Stimulated activated CD8-positive, alpha-beta memory T cell treated with anti-CD3 and anti-CD28 coated beads, Interleukin-2, amount 100 ng/mL, for 48 hours (primary cell): ENCODE data around the gene GRK5.
A peak's percentile ranks its signal among the peaks of the same experiment; 100 is the strongest.

Experiments
- DNase-seq, 2 donors: peaks; one replicate each; pipeline ENCODE4 v3.0.0-alpha.2; 2020; ENCODE audit warnings: low read depth in 2 of 2

GRK5 gene

DNA sequence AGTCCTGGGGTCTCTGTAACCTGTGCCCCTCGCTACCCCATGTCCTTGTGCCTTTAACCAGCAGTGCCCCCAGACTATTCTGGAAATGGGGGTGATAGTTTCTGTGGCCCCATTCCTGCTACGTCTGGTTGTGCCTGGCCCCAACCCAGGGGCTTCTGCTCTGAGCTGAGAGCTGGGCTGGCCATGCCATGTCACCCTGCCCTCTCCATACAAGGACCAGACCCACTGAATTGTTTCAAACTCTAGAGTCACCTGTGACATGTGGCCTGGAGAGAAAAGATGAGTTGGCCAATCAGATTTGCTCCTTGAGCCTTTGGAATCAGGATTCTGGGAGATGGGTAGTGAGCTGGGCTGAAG, 108.6 kb downstream of the GRK5 start:
- DNase-seq = no peak

DNA sequence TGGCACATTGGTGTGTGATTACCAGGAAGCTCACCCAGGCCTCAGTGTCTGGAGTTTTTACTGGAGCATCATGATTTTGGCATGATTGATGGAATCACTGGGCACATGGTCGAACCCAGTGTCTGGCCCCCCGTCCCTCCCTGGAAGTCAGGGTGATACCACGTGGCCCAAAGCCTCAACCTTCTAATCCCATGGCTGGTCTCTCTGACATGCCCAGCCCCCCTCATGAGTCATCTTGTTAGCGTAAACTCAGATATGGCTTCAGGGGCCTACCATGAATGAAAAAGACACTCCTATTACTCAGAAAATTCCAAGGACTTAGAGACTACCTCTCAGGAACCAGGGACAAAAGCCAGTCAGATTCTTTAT, 109.3 kb downstream of the GRK5 start:
- no peak for DNase-seq

DNA sequence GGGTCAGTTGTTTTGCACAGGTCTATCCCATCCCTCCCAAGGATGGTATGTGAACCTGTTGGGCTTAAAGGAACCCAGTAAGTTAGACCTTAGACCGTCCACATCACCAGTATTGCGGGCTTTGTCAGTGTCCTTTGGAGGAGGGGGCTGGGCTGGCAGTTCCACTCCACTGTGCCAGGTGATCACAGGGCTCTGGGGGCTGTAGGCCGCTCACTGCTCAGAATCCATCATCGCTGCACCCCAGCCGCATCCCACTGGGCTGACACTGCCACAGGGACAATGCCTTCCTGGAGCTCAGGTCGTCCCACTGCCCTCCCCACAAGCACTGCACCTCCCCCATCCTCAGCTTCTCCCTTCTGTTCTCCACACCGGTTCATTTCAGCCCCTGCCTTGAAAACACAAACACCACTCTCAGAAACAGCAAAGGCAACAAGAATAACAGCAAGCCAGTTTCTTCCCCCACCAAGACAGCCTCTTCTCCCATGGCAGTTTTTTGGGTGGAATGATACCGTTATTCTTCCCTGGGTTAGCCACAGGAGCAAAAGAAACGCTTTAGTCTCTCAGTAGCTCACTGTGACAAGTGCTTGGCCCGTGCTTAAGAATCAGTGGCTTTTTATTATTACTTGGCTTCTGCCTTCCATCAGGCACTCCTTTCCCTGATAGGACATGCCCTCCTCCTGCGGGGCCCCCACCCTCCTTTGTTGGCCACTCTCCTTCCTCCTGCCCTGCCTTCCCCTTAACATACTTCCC, 111.2 kb downstream of the GRK5 start:
- no peak for DNase-seq

DNA sequence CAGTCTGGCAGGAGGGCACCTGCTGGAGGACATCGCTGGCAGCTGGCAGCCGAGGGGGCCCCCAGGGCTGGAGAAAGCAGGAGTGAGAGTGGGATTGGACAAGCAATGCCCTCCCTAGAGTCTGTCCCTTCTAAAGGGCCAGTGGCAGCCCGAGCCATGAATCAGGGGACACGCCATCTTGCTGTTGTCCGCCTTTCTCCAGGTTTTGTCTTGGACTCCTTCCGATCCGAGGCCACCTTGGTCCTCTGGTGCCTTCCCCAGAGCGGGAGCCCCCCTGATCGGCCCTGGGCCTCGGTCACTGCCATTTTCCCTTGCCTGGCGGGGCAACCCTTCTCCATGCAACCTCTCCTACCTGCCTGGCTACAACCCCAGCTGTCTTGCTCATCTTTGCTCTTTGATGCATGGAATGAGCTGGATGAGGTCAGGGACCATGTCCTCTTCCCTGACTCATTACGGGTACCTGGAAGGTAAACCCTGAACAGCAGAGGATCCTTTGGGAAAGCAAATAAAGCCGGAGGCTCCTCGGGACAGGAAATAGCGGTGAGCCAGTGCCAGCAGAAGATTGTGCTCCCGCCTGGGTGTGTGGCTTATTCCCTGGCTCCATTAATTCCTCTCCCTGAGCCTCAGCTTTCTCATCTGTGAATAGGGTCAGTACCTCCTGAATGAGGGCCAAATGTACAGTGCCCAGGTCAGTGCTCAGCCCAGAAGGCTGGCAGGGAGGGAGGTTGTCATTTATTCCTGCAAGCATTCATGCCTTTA, 112.0 kb downstream of the GRK5 start:
- DNase-seq = no peak

DNA sequence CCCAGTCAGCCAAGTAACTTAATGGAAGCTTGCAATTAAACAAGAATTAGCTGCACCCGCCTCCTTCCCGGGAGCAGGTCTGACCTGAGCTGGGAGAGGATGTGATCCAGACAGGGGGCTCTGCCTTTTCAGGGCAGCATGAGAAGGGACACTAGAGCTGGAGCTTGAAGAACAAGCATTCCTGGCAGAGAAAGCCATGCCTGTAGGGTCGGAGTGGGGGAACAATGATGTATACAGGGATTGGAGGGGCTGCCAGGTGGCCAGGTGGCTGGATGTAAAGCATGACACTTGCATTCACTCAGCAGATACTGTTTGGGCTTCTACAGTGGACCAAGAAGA, 112.5 kb downstream of the GRK5 start:
- no peak for DNase-seq

DNA sequence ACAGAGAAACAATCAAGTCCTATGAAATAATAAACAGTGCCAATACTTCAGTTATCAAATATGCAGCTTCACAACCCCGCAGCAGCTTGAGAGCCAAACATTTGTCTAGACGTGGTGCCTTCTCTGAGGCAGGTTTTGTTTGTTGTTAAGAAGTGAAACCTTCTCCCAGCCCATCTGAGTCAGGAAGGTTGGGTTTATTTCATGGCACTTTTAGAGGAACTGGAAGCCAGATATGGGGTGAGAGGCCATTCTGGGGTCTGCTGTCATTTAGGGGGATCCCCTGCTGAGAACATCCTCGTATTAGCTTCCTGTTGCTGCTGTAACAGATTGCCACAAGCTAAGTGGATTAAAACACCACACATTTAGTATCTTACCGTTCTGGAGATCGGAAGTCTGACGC, 113.6 kb downstream of the GRK5 start:
- DNase-seq = no peak

DNA sequence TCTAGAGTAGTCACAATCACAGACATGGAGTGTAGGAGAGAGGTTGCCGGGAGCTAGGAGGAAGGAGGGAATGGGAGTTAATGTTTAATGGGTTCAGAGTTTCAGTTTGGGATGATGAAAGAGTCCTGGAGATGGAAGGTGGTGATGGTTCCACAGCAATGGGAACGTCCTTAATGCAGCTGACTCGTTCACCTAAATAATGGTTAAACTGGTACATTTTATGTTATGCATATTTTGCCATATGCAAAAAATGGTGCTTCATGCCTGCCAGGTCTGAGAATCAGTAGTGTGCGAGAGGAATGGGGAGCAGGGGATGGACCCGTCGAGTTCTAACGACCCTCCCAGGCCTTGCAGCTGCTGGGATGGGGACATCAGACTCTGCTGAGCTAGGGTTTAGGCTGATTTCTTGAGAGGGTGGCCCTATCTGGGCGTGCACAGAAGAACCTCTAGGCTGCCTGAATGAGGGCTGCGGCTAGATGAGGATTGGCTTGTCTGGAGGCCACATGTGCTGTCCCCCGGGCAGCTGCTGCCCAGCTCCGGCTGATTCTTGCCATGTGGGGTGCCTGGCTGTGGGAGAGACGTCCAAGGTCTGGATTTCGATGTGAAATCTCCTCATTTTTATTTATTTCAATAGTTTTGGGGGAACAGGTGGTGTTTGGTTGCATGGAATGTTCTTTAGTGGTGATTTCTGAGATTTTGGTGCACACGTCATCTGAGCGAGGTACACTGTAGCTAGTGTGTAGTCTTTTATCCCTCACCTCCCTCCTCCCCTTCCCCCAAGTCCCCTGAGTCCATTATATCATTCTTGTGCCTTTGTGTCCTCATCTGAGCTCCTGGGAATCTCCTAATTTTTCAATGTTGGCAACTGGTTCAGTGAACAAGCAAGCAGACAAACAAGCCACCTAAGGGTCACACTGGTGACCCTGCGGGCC, 116.0 kb downstream of the GRK5 start:
- no peak for DNase-seq

DNA sequence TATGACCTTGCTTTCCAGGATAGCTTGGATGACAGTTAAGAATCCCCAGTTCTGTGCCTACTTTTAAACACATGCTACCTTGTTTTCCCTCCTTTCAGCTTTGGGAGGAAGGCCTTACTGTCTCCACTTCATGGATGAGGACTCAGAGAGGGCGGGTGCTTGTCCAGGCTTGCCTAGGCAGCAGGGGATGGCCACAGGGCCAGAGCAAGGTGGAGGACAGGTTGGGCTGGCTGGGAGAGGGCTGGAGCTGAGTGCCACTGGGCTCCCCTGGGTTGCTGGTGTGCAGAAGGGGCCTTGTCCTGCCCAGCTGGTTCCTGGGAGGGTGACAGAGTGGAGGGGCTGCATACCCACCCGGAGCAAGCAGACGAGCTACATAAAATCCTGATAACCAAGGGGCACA, 117.8 kb downstream of the GRK5 start:
- no peak for DNase-seq

DNA sequence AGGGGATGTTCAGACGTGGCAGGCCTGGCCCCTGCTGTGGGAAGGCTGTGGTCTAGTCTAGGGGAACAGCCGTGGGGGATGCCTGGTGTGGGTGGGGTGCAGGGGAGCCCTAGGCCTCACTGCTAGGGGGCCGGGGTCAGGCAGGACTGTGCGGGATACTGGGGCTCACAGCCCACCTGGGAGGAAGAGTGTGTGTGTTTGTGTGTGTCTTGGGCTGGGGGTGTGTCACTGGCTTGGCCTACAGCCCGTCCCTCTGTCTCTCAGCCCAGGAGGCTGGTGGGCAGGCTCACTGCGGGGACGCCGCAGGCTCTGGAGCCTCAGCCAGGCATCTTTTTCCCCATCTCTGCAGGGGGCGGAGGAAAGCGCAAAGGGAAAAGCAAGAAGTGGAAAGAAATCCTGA, 118.8 kb downstream of the GRK5 start:
- no peak for DNase-seq

DNA sequence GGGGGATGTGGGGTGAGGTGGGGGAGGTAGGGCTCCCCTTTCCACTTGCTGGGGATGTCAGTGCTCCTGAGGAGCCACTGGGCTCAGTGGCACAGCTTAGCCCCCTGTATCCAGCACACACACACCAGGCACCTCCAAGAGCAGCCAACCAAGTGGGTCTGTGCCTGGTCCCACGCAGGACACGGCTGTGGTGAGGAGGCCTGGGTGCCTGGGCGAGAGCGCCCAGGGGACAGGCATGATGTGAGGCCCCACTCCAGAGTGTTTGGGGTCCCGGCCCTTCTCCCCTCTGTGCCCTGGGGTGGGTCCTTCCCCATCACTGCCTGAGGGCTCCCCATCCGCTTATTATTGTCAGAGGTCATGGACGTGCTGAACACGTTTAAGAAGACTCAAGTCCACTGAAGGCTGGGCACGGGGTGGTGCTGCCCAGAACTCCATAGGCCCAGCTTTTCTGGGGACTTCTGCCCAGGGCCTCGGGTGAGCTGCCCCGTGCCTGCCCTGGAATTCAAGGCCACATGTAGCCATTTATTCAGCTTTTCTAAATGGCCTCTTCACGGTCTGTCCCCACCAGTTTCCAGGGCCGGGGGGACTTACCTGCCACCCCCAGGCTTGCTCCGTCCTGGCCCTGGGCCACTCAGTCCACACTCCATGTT, 119.8 kb downstream of the GRK5 start:
- DNase-seq = no peak

DNA sequence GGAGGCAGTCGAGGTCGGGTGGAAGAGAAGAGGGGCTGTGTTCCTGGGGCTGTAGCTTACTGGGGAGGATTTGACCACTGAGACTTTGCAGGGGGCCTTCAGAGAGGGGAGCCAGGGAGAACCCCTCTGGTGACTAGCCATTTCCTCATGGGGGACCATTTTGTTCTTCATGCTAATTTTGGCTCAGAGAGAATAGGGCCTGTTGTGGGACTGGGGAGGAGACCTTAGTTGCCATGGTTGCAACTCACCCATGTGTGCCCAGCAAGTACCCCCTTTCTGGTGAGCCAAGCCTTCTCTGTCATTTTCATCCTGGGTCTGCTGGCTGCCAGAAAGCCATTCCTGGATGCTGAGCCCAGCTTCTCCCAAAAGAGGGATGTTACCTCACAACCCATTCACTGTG, 120.9 kb downstream of the GRK5 start:
- no peak for DNase-seq

DNA sequence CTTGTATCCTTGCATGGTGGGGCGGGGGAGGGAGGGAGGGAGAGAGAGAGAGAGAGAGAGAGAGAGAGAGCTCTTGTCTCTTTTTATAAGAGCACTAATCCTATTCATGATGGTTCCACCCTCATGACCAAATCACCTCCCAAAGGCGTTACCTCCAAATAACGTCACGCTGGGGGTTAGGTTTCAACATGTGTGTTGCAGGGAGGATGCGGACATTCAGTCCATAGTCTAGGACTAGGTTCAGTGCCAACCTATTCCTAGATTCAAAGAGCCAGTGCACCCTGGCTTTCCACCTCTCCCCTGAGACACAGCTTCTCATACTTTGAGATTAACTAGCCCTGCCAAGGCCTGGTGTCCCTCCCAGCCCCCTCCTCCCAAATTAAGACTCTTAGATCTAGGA, 123.0 kb downstream of the GRK5 start:
- DNase-seq = no peak

DNA sequence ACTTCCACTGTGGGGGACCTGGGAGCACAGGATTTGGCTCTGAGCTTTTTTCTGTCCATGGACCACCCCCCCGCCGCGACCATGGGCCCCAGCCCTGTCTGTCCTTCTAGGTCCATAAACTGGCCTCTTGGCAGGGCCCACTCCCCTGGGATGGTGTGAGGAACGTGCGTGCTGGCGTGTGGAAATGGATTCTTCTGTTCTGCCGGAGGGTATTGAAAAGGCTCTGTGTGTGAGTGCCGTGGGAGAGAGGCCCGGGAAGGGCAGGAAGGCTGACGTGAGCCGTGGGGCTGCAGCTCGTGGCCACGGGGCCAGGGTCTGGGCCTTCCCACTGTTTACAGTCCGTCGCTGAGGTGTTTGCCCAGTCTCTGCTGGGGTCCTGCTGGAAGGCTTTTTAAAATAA, 123.7 kb downstream of the GRK5 start:
- DNase-seq = no peak

DNA sequence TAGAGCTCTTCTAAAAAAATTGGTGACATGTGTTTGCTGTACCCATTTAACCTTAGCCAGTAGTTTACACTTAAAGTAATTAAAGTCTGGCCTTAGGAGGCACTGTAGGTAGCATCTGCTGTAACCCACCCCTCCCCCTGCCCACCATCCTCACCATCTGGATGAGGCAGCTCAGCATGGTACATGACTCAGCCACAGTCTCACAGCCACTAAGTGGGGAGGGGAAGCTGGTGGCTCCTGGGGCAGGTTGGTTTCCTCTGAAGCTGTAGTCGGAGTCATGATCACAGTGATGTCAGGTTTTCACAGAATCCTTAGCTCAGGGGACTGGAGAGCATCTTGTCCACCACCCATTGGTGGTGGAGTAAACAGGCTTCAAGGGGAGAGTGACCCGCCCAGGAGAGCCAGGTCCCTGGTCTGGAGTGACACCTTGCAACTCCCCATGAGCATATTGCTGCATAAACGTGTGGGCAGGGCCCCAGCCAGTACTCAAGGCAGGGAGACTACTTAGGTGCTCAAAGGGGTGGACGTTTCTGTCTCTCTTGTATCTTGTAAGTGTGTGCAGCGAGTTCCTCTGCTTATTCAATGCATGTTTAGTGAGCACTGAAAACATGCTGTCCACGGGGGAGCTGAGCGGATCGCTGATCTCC, 125.9 kb downstream of the GRK5 start:
- DNase-seq = peak; percentile 31 to 49

DNA sequence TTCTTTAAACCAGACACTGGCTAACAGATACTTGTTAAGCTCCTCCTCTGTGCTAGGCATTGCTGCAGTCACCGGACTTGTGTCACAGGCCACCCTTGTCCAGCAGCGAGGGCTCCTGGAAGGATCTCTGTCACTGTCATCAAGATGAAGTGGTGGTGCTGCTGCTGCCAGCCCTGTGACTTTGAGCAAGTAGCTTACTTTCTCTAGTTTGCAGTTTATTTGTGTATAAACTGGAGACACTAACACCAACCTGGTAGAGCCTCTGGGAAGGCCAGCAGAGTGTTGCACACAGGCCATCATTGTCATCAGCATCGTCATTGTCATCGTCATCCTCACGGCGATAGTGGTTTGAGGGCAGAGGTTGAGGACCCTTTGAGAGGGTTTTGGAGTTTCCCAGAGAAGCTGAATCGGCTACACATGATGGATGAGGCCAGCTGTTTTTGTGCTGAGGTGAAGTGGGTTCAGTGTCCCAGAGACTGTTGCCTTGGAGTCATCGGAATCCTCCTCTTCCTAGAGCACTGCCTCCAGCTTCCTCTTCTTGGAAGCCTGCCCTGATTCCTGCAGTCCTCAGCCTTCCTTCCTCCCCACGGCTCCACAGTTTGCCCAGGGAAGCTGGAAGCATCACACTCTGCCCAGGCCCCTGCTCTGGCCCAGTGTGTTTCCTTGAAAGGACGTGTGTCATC, 128.4 kb downstream of the GRK5 start:
- DNase-seq = no peak

DNA sequence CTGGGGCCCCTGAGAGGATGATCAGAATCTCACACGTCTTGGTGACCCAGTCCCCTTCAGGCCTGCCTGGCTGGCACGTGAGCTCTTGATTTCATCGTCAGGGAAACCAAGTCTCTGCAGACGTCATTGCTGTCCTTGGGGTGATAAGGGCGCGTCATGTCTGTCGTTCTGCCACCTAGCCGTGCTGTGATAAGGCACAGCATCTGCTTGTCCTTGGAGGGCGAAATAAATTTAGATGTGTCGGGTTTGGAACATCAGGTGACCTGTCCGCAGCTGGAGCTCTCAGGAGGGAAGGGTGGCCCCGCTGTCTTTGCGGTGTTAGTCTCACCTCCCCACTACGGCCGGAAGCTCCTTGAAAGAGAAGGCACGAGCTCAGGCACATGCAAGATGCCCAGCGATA, 129.2 kb downstream of the GRK5 start:
- DNase-seq = no peak

DNA sequence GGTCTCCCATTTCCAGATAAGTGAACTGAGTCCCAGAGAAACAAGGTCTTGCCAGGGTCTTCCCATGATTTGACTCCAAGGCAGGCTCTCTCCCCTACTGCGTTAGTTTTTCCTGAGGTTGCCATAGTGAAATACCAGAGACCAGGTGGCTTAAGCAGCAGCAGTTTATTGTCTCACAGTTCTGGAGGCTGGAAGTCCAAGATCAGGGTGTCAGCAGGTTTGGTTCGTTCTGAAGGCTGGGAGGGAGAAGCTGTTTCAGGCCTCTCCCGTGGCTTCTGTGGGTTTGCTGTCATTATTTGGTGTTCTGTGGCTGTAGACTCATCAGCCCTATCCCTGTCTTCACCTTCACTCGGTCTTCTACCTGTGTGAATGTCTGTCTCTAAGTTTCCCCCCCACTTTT, 129.9 kb downstream of the GRK5 start:
- DNase-seq = no peak

DNA sequence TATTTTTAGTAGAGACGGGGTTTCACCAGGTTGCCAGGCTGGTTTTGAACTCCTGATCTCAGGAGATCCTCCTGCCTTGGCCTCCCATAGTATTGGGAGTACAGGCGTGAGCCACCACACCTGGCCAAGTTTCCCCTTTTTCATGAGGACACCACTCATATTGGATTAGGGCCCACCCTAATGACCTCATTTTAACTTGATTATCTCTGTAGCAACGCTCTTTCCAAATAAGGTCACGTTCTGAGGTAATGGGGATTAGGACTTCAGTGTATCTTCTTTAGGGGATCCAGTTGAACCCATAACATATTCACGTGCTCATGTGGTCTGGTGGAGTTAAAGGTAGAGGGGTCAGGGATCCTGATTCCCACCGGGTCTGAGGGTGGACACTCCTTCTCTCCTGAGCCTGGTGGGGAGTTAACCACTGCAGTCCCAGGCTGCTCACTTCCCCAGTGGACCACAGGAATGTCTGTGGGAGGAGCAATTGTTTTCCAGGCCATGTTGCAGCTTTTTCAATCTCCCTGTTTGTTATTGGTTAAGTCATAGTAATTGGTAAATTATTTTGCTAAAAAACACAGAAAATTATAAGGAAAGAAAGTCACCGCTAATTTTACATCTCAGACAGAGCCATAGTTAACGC, 130.5 kb downstream of the GRK5 start:
- no peak for DNase-seq

DNA sequence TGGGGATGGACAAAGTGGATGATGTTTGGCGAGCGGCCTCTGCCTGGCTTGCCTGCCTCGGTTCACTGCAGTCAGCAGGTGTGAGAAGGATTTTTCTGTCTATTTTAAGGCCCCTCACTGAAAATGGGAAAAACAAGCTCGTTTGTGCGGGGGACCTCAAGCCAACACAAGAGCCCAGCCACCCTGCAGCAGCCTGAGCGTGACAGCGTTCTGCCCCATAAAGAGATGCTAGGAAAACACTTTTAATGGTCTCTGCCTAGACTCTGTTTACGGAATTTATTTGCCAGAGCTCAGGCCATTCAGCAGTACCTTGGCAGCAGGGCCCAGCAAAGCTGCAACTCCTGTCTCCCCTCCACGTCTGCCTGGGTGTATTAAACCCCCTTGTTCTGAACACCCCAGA, 131.7 kb downstream of the GRK5 start:
- no peak for DNase-seq

DNA sequence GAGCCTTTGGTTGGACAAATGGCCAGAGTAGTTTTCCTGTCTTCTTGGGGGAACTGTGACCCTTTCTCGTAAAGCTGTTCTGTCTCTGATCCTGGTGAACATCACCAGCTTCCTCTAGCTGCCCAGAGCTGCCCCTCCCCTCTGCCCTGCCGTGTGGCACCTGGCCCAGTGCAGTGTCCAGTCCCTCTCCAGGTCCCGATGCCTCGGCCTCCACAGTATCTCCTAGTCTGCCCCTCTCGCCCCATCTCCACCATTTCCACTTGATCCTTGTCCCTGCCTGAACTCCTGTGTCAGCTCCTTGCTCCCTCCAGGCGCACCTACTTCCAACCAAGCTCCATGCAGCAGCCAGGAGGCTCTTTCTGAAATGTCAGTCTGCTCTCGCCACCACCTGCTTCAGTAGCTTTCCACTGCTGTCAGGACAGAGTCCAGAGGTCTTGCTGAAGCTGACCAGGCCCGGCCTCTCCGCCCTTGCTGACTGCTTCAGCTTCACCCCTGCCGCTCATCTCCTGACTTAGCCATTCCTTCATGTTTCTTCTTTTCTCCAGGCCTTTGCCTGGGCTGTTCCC, 133.6 kb downstream of the GRK5 start:
- DNase-seq = no peak
